ENCODE measurements around the gene MRPL14.

DNA sequence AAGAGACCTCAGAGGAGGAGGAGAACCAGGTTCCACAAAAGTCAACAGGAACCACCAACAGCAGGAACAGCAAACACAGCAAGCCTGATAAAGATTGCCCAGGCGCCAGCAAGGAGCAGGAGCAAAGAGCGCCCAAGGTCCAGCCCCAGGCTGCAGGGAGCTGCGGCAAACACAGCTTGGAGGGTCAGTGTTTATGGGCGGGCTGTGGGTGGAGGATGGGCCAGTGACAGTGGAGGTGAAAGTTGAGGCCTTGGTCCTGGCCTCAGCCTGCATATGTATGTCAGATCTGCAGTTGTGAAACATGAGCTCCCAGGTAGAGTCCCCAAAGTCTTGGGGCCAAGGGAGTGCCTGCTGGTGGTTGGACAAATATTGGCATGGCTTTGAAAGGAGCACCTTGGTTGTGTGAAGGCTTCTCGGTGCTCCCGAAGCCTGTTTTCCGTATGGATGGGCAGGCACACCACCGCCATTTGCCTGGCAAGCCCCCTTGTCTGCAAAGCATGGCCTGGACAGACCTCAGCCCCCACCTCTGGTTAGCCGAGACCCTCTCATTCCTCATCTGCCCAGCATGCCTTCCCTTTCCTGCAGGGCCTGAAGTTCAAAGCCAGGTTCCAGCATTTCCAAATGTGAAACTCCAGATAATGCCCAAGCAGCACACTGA is 29.4 kb upstream of the MRPL14 start:
- TF ChIP-seq EZH2 (IDR thresholded peaks at IDR 0.05; ENCODE audit: low read depth, low read length, severe bottlenecking) (no peak), SUZ12 (IDR thresholded peaks at IDR 0.05; ENCODE audit: low read length) (no peak), TBP (IDR thresholded peaks at IDR 0.05; ENCODE audit: low read depth, low read length) (no peak), JUND (IDR thresholded peaks at IDR 0.05; ENCODE audit: low read length) (no peak), EP300 (IDR thresholded peaks at IDR 0.05; ENCODE audit: borderline replicate concordance in 1 of 2, low read depth in 2 of 2, low read length in 2 of 2) (no peak), JUN (IDR thresholded peaks at IDR 0.05; ENCODE audit: low read depth, low read length) (no peak), KDM5A (IDR thresholded peaks at IDR 0.05; ENCODE audit: low read length) (no peak)
